Measurements from ENCODE around the gene EML6. TPM values are rescaled to one million over a fixed set of nuclear protein-coding genes. Genes with fewer than 3 reads are reported as not detected.

EML6 gene
- total RNA-seq, 4 donors from 2014 or later = 0.63 to 9.0 (median 1.2) TPM

DNA sequence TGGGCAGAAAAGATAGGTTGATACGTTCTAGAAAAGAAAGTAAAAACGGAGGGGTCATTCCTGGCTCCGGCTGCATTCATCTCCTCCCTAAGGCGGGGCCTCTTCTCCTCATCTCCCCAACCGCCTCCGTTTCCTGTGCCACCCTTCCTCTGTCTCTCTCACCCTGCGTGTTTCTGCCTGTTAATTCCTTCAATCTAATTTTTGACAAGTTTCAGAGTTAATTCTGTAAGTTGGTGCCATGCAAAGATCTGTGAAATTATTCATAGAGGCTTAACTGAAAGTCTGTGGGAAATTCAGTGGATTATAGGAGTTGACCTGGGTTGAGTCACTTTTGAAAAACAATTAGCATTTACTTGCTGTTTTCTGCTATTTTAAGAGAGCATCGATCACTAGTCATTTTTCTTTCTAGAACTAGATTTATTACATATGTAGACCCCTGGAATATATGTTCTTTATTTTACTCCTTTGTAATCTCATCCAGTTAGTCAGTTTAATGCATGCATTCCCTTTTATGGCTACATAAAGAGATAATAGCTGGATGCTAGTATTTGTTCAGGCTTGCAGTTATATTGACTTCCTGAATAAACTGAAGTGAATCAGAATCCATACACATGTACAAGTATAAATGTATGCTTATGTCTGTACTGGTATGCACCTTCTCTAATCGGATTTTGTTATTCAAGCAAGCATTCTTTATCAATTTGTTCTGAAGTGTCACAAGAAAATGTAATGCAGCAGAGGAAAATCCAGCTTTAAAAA is 91.1 kb downstream of the EML6 start:
- no peak for DNase-seq (ENCODE audit: low spot score)
- no peak for ATAC-seq (ENCODE audit: low FRiP score)
- TF ChIP-seq, protein P1, sequence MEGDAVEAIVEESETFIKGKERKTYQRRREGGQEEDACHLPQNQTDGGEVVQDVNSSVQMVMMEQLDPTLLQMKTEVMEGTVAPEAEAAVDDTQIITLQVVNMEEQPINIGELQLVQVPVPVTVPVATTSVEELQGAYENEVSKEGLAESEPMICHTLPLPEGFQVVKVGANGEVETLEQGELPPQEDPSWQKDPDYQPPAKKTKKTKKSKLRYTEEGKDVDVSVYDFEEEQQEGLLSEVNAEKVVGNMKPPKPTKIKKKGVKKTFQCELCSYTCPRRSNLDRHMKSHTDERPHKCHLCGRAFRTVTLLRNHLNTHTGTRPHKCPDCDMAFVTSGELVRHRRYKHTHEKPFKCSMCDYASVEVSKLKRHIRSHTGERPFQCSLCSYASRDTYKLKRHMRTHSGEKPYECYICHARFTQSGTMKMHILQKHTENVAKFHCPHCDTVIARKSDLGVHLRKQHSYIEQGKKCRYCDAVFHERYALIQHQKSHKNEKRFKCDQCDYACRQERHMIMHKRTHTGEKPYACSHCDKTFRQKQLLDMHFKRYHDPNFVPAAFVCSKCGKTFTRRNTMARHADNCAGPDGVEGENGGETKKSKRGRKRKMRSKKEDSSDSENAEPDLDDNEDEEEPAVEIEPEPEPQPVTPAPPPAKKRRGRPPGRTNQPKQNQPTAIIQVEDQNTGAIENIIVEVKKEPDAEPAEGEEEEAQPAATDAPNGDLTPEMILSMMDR (IDR thresholded peaks at IDR 0.05) = no peak

DNA sequence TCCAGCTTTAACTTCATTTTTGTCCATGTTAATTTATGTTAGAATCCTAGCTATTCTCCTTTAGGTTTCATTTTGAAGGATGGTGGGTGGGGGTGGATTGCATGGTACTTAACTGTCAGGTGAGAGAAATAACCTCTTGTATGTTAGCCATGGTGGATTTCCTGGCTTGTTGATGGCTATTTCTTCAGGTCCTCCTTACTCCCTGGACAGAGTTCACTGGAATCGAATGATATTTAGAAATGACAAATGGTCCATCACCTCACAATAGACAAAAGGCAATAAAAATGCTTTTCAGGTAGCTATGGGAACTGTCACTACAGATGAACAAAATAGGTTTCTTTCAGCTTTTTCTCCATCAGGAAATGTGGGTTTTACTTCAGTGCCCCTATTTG is 91.7 kb downstream of the EML6 start:
- DNase-seq (ENCODE audit: low spot score) (no peak), ATAC-seq (ENCODE audit: low FRiP score) (no peak)
- TF ChIP-seq, protein P1 (IDR thresholded peaks at IDR 0.05) = no peak

DNA sequence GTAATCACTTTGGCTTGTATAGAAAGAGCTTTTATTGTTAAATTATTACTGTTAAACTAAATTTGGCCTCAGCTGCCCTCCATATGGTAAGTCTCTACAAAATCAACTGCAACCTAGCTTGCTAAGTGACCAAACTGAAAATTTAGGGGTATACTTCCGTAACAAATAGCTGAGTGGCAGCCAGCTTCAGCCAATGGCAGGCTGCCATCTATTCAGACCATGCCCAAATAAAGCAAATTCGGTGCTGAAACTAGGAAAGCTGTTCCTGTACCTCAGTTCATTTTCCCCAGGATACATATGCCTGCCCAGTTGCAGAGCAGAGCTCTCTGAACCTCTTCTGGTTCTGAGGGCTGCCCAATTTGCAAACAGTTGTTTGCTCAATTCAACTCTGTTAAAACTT is 94.8 kb downstream of the EML6 start:
- no peak for ATAC-seq (ENCODE audit: low FRiP score)

DNA sequence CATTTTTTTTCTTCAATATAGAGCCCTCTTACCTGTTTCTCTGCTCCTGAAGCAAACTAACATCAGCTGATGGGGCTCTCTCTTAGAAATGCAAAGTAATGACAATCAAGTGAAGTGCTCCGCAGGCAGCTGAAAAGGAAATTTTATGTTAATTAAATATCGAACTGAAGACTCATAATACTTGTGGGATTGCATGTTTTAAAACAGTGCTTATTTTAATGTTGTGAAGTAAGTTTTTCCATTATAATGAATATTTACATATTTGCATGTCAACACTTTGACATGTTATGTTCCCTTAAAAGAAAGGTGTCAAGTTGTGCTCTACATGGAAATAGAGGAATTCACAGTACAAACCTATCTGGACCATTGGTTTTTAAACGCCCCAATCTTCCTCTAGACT is 97.1 kb downstream of the EML6 start:
- DNase-seq (ENCODE audit: low spot score) = no peak
- TF ChIP-seq, protein P1 (IDR thresholded peaks at IDR 0.05) = no peak
- ATAC-seq (ENCODE audit: low FRiP score) = no peak

More for the DNA sequence above, 94.8 kb downstream of the EML6 start:
- DNase-seq (ENCODE audit: low spot score) = no peak
- TF ChIP-seq, protein P1 (IDR thresholded peaks at IDR 0.05) = no peak

DNA sequence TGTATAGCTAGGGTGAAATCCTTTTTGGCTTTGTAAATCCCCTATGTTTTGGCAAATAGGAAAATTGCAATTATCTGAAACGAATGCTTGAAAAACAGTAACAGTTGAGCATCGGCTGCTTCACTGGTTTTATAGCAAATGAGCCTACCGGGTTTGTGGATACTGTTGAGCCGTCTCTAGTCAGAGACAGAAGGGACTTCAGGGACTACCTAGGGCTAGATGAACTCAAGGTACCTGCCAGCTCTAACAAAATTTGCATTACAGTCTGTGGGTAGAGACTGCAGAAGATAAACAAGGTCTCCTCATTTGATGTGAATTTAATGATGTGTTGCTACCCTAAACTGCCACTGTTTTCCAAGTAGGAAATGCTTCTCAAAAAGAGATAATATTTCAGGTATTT is 101.1 kb downstream of the EML6 start:
- ATAC-seq (ENCODE audit: low FRiP score) (no peak), DNase-seq (ENCODE audit: low spot score) (no peak)
- TF ChIP-seq, protein P1 (IDR thresholded peaks at IDR 0.05) = no peak

DNA sequence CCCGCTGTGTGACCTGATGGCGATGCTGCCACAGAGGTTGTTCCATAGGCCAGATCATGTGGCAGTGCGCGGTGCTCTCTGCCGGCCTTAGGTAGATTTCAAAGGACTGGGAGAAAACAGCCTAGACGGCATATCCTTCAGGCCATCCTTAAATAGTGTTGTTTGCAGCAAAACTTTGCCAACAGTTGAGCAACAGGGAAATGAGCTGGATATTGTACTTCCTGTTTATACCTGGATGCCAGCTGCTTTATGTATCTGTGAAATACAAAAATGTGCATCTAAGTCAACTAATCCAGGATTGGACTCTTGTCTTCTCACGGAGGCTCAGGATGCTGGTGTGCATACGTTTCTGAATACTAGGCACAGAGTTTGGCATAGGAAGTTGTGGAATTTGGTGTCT is 107.1 kb downstream of the EML6 start:
- ATAC-seq (ENCODE audit: low FRiP score) (no peak), DNase-seq (ENCODE audit: low spot score) (no peak)
- TF ChIP-seq, protein P1 (IDR thresholded peaks at IDR 0.05) = no peak

DNA sequence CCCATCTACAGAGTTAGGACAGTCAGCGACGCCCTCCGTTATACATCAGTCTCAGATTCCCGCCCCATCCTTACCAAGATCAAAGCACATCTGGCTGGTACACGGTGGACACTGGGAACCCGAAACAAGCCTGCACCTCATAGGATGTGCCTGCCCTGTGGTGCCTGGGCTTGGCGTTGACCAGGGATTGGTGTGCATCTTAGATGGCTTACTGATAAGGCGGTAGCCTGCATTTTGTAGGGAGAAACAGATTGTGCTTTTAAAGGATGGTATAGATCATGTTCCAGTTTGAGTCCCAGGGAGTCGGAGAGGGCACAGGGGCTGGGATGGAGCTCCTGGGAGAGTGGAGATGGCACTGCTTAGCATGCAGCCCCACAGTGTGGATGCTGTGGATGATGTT is 108.0 kb downstream of the EML6 start:
- ATAC-seq (ENCODE audit: low FRiP score) (no peak), DNase-seq (ENCODE audit: low spot score) (no peak)
- TF ChIP-seq, protein P1 (IDR thresholded peaks at IDR 0.05) = no peak
